ENCODE results near the gene CARM1.
"Not testable (repeated sequence)": the region's sequence is repeated elsewhere in the genome, so short reads cannot be mapped to it uniquely, and the experiment has no call there.

CARM1 gene

DNA sequence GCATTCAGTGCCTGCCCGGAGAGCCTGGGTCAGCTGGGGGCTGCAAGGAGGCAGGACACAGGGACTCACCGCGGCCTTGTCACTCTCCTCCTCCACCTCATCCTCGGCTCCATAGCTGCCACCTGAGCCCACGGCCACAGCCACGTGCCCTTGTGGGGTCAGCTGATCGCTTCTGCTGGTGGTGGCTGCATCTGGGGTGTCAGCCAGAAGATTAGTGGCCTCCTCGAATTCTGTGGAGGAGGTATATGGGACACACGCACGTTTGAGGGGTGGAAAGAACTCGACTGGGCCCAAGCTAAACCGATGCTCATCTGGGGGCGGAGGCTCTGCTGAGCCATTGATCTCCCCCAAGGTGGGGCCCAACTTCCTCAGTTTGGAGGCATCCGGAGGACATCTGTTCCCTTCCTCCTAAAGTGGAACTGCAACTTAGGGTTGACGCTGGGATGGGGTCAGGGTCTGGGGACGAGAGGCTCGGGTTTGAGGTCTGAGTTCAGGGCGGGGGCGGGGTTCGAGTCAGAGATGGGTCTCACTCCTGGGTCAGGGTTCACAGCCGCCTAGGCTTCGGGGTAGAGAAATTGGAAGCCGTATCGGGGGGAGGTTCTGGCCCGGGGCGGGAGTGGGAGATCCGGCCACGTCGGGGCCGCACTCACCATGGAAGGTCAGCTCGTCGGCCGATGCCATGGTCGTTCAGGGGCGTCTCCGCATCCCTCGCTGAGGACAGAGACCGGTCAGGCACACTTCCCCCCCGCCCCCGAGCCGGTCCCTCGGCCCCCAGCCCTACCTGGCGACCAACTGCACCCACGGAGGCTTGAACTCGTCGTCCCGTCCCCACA lies 56.6 kb downstream of the CARM1 start:
- in situ Hi-C loops (cut with MboI; ENCODE audit: low sequenced_read_pairs): no loop called here

DNA sequence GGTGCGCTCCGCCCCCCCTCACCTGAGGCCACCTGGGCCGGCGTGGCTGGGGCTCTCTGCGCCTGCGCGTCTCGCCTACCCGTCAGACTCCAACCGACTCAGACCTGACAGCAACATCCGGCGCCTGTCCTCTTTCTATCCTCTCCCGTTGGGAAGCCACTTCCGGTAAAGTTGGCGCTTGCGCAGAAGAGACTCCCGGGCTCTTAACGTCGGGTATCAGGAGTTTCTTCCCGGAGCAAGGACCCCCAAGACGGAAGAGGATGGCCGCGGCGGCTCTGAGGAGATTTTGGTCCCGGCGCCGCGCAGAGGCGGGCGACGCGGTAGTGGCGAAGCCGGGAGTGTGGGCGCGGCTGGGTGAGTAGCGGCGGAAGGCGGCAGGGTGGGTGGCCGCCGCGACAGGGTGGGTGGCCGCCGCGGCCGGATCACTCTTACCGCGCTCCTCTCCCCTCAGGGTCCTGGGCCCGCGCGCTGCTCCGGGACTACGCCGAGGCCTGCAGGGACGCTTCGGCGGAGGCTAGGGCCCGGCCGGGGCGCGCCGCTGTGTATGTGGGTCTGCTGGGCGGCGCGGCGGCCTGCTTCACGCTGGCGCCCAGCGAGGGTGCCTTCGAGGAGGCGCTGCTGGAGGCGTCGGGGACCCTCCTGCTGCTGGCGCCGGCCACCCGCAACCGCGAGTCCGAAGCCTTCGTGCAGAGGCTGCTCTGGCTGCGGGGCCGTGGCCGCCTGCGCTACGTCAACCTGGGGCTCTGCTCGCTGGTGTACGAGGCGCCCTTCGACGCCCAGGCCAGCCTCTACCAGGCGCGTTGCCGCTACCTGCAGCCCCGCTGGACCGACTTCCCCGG lies 57.4 kb downstream of the CARM1 start, which contains the start of the genes TIMM29 and YIPF2:
Gene TIMM29 (plus strand): TSS at position 249 of the 839 bp plus-strand sequence. CDS start 12 bp downstream, at position 261.
Gene YIPF2 (minus strand): TSS at position 77 of the 839 bp plus-strand sequence. CDS start 229 bp downstream, outside the sequence.
- in situ Hi-C loops (cut with MboI; ENCODE audit: low sequenced_read_pairs): no loop called here

DNA sequence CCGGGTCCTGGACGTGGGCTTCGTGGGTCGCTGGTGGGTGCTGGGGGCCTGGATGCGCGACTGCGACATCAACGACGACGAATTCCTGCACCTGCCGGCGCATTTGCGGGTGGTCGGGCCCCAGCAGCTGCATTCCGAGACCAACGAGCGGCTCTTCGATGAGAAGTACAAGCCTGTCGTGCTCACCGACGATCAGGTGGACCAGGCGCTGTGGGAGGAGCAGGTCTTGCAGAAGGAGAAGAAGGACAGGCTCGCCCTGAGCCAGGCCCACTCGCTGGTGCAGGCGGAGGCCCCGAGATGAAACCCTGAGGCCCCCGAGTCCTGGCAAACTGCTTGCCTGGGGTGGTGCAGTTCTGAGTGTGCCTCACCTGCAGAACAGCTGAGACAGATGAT lies 58.0 kb downstream of the CARM1 start:
- in situ Hi-C loops (cut with MboI; ENCODE audit: low sequenced_read_pairs): no loop called here

DNA sequence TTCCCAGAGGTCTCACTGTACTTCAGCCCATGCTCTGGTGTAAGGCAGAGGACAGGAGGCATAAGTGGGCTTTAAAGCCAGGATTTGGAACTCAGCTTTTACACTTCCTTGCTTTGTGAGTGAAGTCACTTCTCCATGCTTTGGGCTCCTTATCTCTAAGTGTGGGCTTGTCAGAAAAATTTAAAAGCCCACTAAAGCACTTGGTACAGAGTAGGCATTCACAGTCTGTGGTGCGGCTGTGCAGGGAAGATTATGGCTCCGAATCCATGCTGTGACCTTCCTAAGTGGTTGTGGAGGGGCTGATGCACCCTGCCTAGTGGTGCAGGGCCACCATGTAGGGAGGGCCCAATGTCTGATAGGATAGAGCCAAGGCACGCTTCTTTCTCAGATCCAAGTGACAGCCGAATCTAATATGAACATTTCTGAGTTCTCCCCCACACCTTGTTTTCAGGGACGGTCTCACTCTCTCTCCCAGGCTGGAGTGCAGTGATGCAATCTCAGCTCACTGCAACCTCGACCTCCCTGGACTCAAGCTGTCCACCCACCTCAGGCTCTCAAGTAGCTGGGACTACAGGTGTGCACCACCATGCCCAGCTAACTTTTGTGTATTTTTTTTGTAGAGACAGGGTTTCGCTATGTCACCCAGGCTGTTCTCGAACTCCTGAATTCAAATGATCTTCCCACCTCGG lies 64.2 kb downstream of the CARM1 start:
- in situ Hi-C loops (cut with MboI; ENCODE audit: low sequenced_read_pairs): no loop called here

DNA sequence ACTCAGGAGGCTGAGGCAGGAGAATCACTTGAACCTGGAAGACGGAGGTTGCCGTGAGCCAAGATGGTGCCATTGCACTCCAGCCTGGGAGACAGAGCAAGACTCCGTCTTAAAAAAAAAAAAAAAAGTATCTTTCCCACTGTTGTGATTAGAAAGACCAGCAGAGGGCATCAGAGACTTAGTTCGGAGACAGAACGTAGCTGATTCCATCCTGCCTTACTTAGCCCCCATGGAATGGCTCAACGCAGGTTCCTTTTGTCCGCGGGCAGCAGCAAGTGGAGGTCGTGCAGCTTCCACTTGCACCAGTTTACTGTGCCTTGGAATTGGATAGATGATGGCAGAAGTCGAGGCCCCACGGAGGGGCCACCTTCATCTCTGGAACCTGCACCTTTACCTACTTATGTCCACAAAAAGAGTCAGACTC lies 65.3 kb downstream of the CARM1 start:
- in situ Hi-C loops (cut with MboI; ENCODE audit: low sequenced_read_pairs): no loop called here

DNA sequence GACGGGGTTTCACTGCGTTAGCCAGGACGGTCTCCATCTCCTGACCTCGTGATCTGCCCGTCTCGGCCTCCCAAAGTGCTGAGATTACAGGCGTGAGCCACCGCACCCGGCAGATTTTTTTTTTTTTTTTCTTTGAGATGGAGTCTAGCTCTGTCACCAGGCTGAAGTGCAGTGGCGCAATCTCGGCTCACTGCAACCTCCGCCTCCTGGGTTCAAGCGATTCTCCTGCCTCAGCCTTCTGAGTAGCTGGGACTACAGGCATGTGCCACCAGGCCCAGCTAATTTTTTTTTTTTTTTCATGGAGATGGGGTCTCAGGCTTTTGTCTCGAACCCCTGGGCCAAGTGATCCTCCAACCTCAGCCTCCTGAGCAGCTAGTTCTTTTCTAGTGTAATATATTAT lies 70.3 kb downstream of the CARM1 start:
- in situ Hi-C loops (cut with MboI; ENCODE audit: low sequenced_read_pairs): not testable (repeated sequence)

DNA sequence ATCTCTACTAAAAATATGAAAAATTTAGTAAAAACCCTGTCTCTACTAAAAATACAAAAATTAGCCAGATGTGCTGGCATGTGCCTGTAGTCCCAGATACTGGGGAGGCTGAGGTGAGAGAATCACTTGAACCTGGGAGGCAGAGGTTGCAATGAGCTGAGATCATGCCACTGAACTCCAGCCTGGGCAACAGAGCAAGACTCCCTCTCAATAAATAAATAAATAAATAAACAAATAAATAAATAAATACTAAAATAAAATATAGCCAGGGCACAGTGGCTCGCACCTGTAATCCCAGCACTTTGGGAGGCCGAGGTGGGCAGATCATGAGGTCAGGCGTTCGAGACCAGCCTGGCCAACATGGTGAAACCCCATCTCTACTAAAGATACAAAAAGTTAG lies 72.1 kb downstream of the CARM1 start:
- in situ Hi-C loops (cut with MboI; ENCODE audit: low sequenced_read_pairs): not testable (repeated sequence)

DNA sequence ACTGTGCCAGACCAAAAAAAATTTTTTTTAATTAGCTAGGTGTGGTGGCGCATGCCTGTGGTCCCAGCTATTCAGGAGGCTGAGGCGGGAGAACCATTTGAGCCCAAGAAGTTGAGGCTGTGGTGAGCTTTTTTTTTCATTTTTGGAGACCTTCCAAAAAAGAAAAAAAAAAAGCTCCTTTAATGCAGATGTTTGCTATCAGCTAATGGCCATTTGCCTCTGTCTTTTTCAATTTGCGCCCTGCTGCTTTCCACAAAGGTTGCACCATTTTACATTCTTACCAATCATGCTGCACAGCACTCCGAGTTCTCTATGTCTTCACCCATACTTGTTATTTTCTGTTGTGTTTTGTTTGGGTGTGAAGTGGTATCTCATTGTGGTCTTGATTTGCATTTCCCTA lies 73.9 kb downstream of the CARM1 start:
- in situ Hi-C loops (cut with MboI; ENCODE audit: low sequenced_read_pairs): no loop called here

DNA sequence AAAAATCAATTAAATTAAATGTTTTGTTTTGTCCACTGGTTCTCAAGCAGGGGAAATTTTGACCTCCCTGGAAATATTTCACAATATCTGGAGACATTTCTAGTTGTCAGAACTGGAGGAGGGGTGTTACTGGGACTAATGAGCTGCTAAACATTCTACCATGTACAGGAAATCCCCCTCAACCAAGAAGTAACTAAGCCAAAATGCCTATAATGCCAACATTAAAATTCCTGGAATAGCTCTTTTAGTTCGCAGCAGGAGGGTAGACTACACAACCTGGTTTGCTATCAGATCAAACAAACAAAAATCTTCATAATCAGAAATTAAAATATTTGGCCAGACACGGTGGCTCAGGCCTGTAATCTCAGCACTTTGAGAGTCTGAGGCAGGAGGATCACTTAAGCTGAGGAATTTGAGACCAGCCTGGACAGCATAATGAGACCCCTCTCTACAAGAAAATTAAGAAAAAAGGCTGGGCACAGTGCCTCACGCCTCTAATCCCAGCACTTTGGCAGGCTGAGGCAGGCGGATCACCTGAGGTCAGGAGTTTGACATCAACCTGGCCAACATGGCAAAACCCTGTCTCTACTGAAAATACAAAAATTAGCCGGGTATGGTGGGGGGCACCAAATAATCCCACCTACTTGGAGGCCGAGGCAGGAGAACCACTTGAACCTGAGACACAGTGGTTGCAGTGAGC lies 75.8 kb downstream of the CARM1 start:
- in situ Hi-C loops (cut with MboI; ENCODE audit: low sequenced_read_pairs): no loop called here

DNA sequence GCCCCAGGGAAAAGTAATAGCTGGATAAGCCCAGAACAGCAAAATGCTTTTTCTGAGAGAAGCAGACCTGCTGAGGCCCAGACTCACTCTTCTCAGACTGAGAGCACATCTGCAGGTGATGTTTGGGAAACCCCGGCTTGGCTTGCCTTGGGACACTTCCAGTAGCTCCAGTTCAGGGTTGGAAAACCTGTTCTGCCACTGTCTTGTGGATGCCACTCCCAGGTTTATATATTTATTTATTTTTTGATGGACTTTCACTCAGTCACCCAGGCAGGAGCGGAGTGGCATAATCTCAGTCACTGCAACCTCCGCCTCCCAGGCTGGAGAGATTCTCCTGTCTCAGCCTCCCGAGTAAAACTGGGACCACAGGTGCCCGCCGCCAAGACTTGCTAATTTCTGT lies 81.5 kb downstream of the CARM1 start:
- in situ Hi-C loops (cut with MboI; ENCODE audit: low sequenced_read_pairs): no loop called here

DNA sequence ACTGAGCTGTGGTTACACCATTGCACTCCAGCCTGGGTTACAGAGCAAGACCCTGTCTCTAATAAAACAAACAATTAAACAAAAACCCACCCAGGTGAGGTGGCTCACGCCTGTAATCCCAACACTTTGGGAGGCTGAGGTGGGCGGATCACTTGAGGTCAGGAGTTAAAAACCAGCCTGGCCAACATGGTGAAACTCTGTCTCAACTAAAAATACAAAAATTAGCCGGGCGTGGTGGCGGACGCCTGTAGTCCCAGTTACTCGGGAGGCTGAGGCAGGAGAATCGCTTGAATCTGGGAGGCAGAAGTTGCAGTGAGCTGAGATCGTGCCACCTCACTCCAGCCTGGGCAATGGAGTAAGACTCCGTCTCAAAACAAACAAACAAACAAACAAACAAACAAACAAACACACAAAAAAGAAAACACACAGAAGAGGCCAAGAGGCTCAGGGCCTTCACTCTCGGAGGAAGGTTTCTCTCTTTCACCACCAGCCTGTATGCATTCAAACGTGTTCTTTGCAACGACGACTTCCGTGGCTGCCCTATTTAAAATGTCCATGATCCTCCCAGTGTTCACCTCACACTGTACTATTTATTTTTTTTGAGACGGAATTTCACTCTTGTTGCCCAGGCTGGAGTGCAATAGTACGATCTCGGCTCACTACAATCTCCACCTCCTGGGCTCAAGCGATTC lies 88.1 kb downstream of the CARM1 start:
- in situ Hi-C loops (cut with MboI; ENCODE audit: low sequenced_read_pairs): not testable (repeated sequence)

DNA sequence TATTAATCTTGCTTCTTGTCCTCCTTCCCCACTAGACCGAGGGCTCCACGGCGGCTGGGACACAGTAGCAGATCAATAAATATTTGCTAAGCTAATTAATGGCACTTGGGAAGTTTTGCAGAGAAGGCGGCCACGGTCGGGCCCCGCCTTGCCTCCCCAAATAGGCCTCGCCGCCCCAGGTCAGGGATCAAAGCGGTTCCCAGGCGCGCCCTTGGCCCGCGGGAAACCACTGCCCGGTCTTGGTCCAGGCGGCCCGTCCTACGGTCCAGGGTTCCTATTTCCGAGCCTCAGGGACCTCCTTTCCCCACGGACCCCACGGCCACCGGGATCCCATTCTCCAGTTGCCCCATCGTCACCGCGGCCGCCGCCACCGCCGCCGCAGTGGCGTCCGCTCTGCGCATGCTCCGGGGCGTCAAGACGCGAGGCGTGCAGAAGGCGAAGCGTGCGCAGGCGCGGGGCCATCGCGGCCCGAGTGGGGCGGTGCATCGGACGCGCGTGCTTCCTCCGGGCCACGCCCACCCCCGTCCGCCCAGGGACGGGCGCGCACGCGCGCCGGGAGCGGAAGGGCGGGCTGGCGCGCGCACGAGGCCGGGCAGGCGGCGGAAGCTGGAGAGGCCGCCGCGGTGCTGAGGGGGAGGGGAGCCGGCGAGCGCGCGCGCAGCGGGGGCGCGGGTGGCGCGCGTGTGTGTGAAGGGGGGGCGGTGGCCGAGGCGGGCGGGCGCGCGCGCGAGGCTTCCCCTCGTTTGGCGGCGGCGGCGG lies 89.1 kb downstream of the CARM1 start, which contains the start of gene SMARCA4:
Gene SMARCA4 (plus strand): TSS at position 717 of the 759 bp plus-strand sequence. CDS start 23,122 bp downstream, outside the sequence.
- in situ Hi-C loops (cut with MboI; ENCODE audit: low sequenced_read_pairs): no loop called here

DNA sequence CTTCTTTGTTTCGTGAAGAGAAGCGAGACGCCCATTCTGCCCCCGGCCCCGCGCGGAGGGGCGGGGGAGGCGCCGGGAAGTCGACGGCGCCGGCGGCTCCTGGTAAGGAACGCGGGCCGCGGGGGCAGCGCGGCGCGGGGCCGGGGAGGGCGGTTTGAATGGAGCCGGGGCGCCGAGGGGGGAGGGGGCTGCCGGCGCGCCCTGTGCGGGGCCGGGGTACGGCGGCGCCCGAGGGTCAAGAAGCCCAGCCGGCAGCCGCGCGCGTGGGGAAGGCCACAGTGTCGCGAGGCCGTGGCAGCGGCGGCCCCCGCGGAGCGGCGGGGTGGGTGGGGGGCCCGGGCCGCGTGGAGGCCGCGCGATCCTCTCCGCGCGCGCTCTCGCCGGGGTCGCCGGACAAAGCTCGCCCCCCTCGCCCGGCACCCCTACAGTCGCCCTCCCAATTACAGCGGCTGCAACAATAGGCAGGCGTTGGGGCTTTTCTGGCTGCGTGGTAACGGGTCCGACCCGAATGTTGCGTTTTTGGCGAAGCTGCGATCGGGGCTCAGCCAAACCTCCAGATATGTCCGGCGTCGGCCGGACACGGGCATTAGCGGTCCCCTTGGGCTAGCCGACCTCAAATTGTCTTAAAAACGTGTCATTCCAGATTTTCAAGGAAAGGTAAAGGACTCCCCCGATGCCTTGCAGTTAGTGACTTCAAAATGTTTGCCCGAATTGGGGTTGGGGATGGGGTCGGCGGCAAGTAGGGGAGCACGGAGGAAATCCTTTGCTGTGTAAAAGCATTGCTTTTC lies 89.9 kb downstream of the CARM1 start:
- in situ Hi-C loops (cut with MboI; ENCODE audit: low sequenced_read_pairs): no loop called here

DNA sequence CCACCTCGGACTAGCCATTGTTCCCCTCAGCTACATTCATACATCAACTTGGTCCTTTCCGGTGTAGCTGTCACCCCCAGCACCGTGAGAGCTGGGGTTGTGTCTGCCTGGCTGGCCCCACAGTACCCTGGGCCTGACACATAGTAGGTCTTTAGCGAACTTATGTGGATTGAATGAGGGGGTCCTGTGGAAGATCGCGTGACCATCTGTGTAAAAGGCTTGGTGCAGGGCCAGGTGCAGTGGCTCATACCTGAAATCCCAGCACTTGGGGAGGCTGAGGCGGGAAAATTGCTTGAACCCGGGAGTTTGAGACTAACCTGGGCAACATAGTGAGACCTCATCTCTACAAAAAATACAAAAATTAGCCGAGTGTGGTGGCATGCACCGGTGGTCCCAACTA lies 91.5 kb downstream of the CARM1 start:
- in situ Hi-C loops (cut with MboI; ENCODE audit: low sequenced_read_pairs): no loop called here

DNA sequence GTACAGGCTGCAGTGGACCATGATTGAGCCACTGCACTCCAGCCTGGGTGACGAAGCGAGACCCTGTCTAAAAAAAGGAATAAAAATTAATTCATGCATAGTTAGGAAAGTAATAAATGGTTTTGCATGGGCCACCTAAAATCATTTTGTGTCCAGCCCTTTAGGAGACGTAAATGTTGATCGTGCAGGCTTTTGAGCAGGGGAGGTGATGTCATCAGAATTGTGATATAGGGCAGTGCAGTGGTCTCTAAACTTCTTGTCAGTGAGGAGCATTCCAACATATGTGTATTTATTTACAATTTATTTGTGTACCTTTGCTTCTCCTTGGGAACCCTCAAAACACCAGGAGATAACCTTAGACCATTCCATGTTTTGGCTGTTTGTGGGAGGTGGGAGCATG lies 92.5 kb downstream of the CARM1 start:
- in situ Hi-C loops (cut with MboI; ENCODE audit: low sequenced_read_pairs): no loop called here

DNA sequence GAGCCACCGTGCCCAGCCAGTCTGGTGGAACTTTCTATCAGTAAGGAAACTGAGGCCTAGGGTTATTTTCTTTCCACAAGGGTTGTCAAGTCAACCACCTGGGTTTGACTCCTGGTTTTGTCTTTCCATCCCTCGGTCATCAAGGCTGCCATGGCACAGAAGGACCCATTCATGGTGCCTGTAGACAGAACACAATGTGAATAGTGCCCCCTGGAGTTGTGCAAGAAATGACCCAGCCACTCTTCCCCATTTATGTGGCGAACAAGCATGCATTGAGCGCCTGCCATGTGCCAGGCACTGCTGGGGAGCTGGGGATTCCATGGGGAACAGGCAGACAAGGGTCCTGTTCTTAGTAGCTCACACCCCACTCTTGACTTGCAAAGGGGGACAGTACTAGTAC lies 93.5 kb downstream of the CARM1 start:
- in situ Hi-C loops (cut with MboI; ENCODE audit: low sequenced_read_pairs): no loop called here

DNA sequence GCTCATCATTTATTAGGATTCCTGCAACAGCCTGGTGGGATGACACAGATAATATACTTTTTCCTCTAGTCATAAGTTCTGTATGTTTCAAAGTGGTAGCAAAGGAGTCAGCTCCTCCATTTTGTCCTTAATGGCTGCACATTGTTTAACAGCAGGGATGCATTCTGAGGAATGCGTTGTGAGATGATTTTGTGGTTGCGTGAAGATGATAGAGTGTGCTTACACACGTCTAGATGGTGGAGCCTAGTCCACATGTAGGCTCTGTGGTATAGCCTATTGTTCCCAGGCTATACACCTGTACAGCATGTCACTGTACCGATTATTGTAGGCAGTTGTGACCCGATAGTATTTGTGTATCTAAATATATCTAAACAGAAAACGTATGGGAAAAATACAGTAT lies 94.0 kb downstream of the CARM1 start:
- in situ Hi-C loops (cut with MboI; ENCODE audit: low sequenced_read_pairs): no loop called here

DNA sequence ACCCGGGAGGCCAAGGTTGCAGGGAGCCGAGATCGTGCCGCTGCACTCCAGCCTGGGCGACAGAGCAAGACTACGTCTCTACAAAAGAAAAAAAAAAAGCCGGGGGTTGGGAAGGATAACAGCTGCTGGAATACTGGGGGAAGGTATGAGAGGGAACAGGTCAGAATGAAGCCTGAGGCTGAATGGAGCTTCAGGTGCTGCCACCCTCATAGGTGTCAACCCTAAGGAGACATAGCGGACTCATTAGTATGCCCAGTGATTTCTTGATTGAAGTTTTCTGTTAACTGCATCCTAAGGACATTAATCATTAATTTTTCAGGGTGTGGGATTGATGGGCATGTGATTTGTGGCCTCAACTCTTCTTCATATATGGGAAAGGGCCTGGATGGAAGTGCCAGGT lies 95.5 kb downstream of the CARM1 start:
- in situ Hi-C loops (cut with MboI; ENCODE audit: low sequenced_read_pairs): no loop called here
